Measurements from ENCODE around the gene ESPN. TPM values are rescaled to one million over a fixed set of nuclear protein-coding genes. Genes with fewer than 3 reads are reported as not detected.
"Not testable (repeated sequence)": the region's sequence is repeated elsewhere in the genome, so short reads cannot be mapped to it uniquely, and the experiment has no call there.

The ESPN gene
- total RNA-seq, 2 experiments from 2014 or later = 0.83 to 1.5 TPM

- intact Hi-C loops (cut with micrococcal nuclease) = loop anchor here (1.0 to 5.0 kb wide), 3 partner anchors 26 to 137 kb away; partner anchors contain the start of gene NOL9
- DNase-seq = peak; percentile 78
- H3K4me3 Mint-ChIP-seq = peak overlapping the region; percentile 74
- H3K9me3 Mint-ChIP-seq = no peaks in the 10 kb centered on the region
- peaks cover 7% of the 10 kb centered on the region for H3K27me3 Mint-ChIP-seq
- peaks cover 21% of the 10 kb centered on the region for H3K4me1 Mint-ChIP-seq (ENCODE audit: low read depth)
- H3K27ac Mint-ChIP-seq = peak overlapping the region; percentile 76
- no peaks in the 10 kb centered on the region for H3K36me3 Mint-ChIP-seq
- CTCF ChIA-PET = interaction anchor here (0.6 to 3.3 kb wide), 28 partner anchors 8 to 255 kb away, joined by 3 to 13 read pairs (median 4); partner anchors contain the start of genes ICMT, TAS1R1 and TNFRSF25
- POLR2A ChIA-PET = interaction anchor here (0.6 to 1.6 kb wide), 5 partner anchors 30 to 113 kb away, joined by 3 to 6 read pairs (median 3); no protein-coding TSS in a partner anchor
Measured at GRCh38 chr1:6490181-6491080, 65.9 kb downstream of the ESPN start.

- ChIA-PET CTCF (interaction anchor here (0.7 to 3.3 kb wide), 15 partner anchors 8 to 255 kb away, joined by 3 to 13 read pairs (median 4); partner anchors contain the start of genes ICMT, NOL9, TAS1R1 and TNFRSF25), POLR2A (interaction anchor here (0.6 to 1.6 kb wide), 5 partner anchors 14 to 113 kb away, joined by 3 to 6 read pairs (median 3); no protein-coding TSS in a partner anchor)
- intact Hi-C loops (cut with micrococcal nuclease) = loop anchor here (5.0 kb wide), 2 partner anchors 61 to 136 kb away; partner anchors contain the start of gene NOL9
- no peaks in the 10 kb centered on the region for H3K36me3 Mint-ChIP-seq
- DNase-seq = no peak
- no peaks in the 10 kb centered on the region for H3K9me3 Mint-ChIP-seq
- peak overlapping the region; percentile 74 for H3K4me3 Mint-ChIP-seq
- peaks cover 6% of the 10 kb centered on the region for H3K27me3 Mint-ChIP-seq
- H3K4me1 Mint-ChIP-seq (ENCODE audit: low read depth) = peaks cover 21% of the 10 kb centered on the region
- peak overlapping the region; percentile 76 for H3K27ac Mint-ChIP-seq
Measured at GRCh38 chr1:6491081-6491449, 66.5 kb downstream of the ESPN start.

GRCh38 chr1:6491480-6491962 is 66.9 kb downstream of the ESPN start, which contains the start of gene PLEKHG5:
TSS of gene PLEKHG5 (minus strand) at chr1:6491667. CDS start at chr1:6477571, 14,096 bp downstream.
- DNase-seq = peak; percentile 48
- Mint-ChIP-seq H3K27me3 (peaks cover 2% of the 10 kb centered on the region), H3K4me3 (peak within 1 kb of the TSS; percentile 74), H3K9me3 (no peaks in the 10 kb centered on the region), H3K4me1 (ENCODE audit: low read depth) (peaks cover 16% of the 10 kb centered on the region), H3K36me3 (no peaks in the 10 kb centered on the region), H3K27ac (peak within 1 kb of the TSS; percentile 76)
- intact Hi-C loops (cut with micrococcal nuclease) = loop anchor here (5.0 kb wide), 2 partner anchors 61 to 136 kb away; partner anchors contain the start of gene NOL9
- POLR2A ChIA-PET = interaction anchor here (0.8 to 1.6 kb wide), 4 partner anchors 13 to 112 kb away, joined by 3 to 6 read pairs (median 4); no protein-coding TSS in a partner anchor
- CTCF ChIA-PET = interaction anchor here (0.6 to 3.3 kb wide), 11 partner anchors 8 to 155 kb away, joined by 3 to 13 read pairs (median 4); partner anchors contain the start of gene NOL9

GRCh38 chr1:6491966-6492365 is 67.4 kb downstream of the ESPN start:
- no peaks in the 10 kb centered on the region for H3K27me3 Mint-ChIP-seq
- H3K36me3 Mint-ChIP-seq = no peaks in the 10 kb centered on the region
- no peak for DNase-seq
- H3K4me1 Mint-ChIP-seq (ENCODE audit: low read depth) = peaks cover 15% of the 10 kb centered on the region
- ChIA-PET POLR2A (interaction anchor here (1.0 kb wide), 1 partner anchor 13 kb away, joined by 3 read pairs; no protein-coding TSS in a partner anchor), CTCF (interaction anchor here (0.6 to 2.5 kb wide), 5 partner anchors 7 to 154 kb away, joined by 3 to 9 read pairs (median 4); partner anchors contain the start of gene NOL9)
- intact Hi-C loops (cut with micrococcal nuclease) = loop anchor here (5.0 kb wide), 2 partner anchors 60 to 135 kb away; partner anchors contain the start of gene NOL9
- no peaks in the 10 kb centered on the region for H3K9me3 Mint-ChIP-seq
- peak overlapping the region; percentile 76 for H3K27ac Mint-ChIP-seq
- peak overlapping the region; percentile 74 for H3K4me3 Mint-ChIP-seq

- ChIA-PET POLR2A (interaction anchor here (0.6 kb wide), 1 partner anchor 44 kb away, joined by 4 read pairs; no protein-coding TSS in a partner anchor), CTCF (interaction anchor here (0.6 to 1.1 kb wide), 3 partner anchors 9 to 248 kb away, joined by 3 read pairs; partner anchors contain the start of genes NOL9 and TAS1R1)
- H3K4me1 Mint-ChIP-seq (ENCODE audit: low read depth) = peaks cover 20% of the 10 kb centered on the region
- intact Hi-C loops (cut with micrococcal nuclease) = loop anchor here (5.0 kb wide), 2 partner anchors 58 to 133 kb away; partner anchors contain the start of gene NOL9
- not testable (repeated sequence) for DNase-seq, H3K27me3 Mint-ChIP-seq, H3K9me3 Mint-ChIP-seq, H3K4me3 Mint-ChIP-seq, H3K36me3 Mint-ChIP-seq, H3K27ac Mint-ChIP-seq
Measured at GRCh38 chr1:6493834-6494223, 69.3 kb downstream of the ESPN start.

GRCh38 chr1:6494627-6495026 is 70.1 kb downstream of the ESPN start:
- no peaks in the 10 kb centered on the region for H3K27me3 Mint-ChIP-seq
- no peak overlapping the region for H3K27ac Mint-ChIP-seq
- ChIA-PET CTCF (interaction anchor here (1.1 kb wide), 1 partner anchor 248 kb away, joined by 3 read pairs; no protein-coding TSS in a partner anchor), POLR2A (no interaction called here)
- peaks cover 20% of the 10 kb centered on the region for H3K4me1 Mint-ChIP-seq (ENCODE audit: low read depth)
- intact Hi-C loops (cut with micrococcal nuclease) = loop anchor here (5.0 kb wide), 2 partner anchors 58 to 133 kb away; partner anchors contain the start of gene NOL9
- no peaks in the 10 kb centered on the region for H3K9me3 Mint-ChIP-seq
- DNase-seq = no peak
- no peak overlapping the region for H3K4me3 Mint-ChIP-seq
- no peaks in the 10 kb centered on the region for H3K36me3 Mint-ChIP-seq

- no peaks in the 10 kb centered on the region for H3K36me3 Mint-ChIP-seq
Measured at GRCh38 chr1:6495041-6495441, 70.5 kb downstream of the ESPN start.

GRCh38 chr1:6495540-6496364 is 71.2 kb downstream of the ESPN start:
- Mint-ChIP-seq H3K4me3 (no peak overlapping the region), H3K4me1 (ENCODE audit: low read depth) (peaks cover 20% of the 10 kb centered on the region), H3K9me3 (no peaks in the 10 kb centered on the region), H3K36me3 (no peaks in the 10 kb centered on the region), H3K27ac (no peak overlapping the region), H3K27me3 (no peaks in the 10 kb centered on the region)
- ChIA-PET POLR2A (no interaction called here), CTCF (interaction anchor here (0.8 kb wide), 1 partner anchor 36 kb away, joined by 3 read pairs; no protein-coding TSS in a partner anchor)
- DNase-seq = no peak
- intact Hi-C loops (cut with micrococcal nuclease) = no loop called here

More at GRCh38 chr1:6495041-6495441, 70.5 kb downstream of the ESPN start:
- H3K4me3 Mint-ChIP-seq = no peak overlapping the region
- H3K4me1 Mint-ChIP-seq (ENCODE audit: low read depth) = peaks cover 20% of the 10 kb centered on the region
- no peaks in the 10 kb centered on the region for H3K27me3 Mint-ChIP-seq
- ChIA-PET POLR2A (no interaction called here), CTCF (interaction anchor here (1.1 kb wide), 1 partner anchor 249 kb away, joined by 3 read pairs; no protein-coding TSS in a partner anchor)
- DNase-seq = no peak
- no peaks in the 10 kb centered on the region for H3K9me3 Mint-ChIP-seq
- intact Hi-C loops (cut with micrococcal nuclease) = no loop called here
- no peak overlapping the region for H3K27ac Mint-ChIP-seq

- Mint-ChIP-seq H3K27me3 (peaks cover 3% of the 10 kb centered on the region), H3K36me3 (no peaks in the 10 kb centered on the region), H3K27ac (no peak overlapping the region), H3K9me3 (no peaks in the 10 kb centered on the region), H3K4me1 (ENCODE audit: low read depth) (peaks cover 17% of the 10 kb centered on the region), H3K4me3 (no peak overlapping the region)
- DNase-seq = no peak
- CTCF ChIA-PET = interaction anchor here (0.8 kb wide), 1 partner anchor 36 kb away, joined by 3 read pairs; no protein-coding TSS in a partner anchor
- intact Hi-C loops (cut with micrococcal nuclease) = no loop called here
- POLR2A ChIA-PET = no interaction called here
Measured at GRCh38 chr1:6496365-6496721, 71.8 kb downstream of the ESPN start.

- H3K36me3 Mint-ChIP-seq = no peaks in the 10 kb centered on the region
- no peak for DNase-seq
- intact Hi-C loops (cut with micrococcal nuclease) = no loop called here
- H3K27me3 Mint-ChIP-seq = peaks cover 3% of the 10 kb centered on the region
- no peaks in the 10 kb centered on the region for H3K9me3 Mint-ChIP-seq
- CTCF ChIA-PET = no interaction called here
- POLR2A ChIA-PET = no interaction called here
- peaks cover 12% of the 10 kb centered on the region for H3K4me1 Mint-ChIP-seq (ENCODE audit: low read depth)
- H3K4me3 Mint-ChIP-seq = no peak overlapping the region
- H3K27ac Mint-ChIP-seq = no peak overlapping the region
Measured at GRCh38 chr1:6496890-6497214, 72.3 kb downstream of the ESPN start.
